Measurements from ENCODE around the gene ATRN.

Gene ATRN

DNA sequence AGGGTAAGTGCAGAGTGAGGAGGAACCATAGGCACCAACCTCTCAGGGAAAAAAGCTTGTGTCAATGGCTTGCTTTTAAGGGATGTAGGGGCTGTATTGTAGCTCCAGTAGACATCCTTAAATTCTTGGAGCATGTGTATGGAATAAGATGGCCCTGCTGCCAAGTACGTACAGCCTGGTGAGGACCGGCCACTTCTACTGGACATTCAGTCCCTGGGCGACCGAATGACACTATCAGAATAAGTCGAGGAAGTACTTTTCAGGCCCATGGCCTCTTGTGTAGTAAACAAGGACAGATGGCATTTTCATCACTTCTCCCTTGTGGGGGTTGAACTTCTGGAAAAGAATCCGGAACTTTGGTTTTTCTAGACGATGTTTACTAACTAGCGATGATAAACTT lies 159.6 kb downstream of the ATRN start:
- no peak for DNase-seq
- no peak overlapping the region for H3K27ac ChIP-seq (ENCODE audit: insufficient read depth in 1 of 2, low read depth in 1 of 2, low read length in 2 of 2, poor library complexity in 1 of 2, severe bottlenecking in 2 of 2)
- 98% methylated on average over 8 of the region's 8 CpGs for WGBS (ENCODE audit: insufficient coverage)
- H3K4me3 ChIP-seq (ENCODE audit: control insufficient read depth in 1 of 7, extremely low read depth in 1 of 7, insufficient read depth in 4 of 7, low read depth in 2 of 7, low read length in 6 of 7), result no peak overlapping the region
- H3K36me3 ChIP-seq (ENCODE audit: control insufficient read depth in 4 of 4, insufficient read depth in 4 of 4, low read length in 3 of 4), result peaks cover 5 to 12% (median 8%) of the 10 kb centered on the region in 4 experiments
- H3K27me3 ChIP-seq (replicated peaks in 2 of 5; ENCODE audit: control insufficient read depth in 4 of 5, insufficient read depth in 5 of 5, low read length in 4 of 5), result no peaks in the 10 kb centered on the region
- H3K9me3 ChIP-seq (ENCODE audit: control extremely low read depth in 1 of 5, control insufficient read depth in 4 of 5, insufficient read depth in 2 of 5, low read depth in 1 of 5, low read length in 4 of 5), result no peaks in the 10 kb centered on the region
- H3K4me1 ChIP-seq (ENCODE audit: control extremely low read depth in 1 of 4, control insufficient read depth in 4 of 4, insufficient read depth in 4 of 4, low read length in 3 of 4), result no peaks in the 10 kb centered on the region
- POLR2A ChIA-PET, result no interaction called here
- CTCF ChIA-PET, result interaction anchor here (1.1 kb wide), 1 partner anchor 9 kb away, joined by 3 read pairs; no protein-coding TSS in a partner anchor

DNA sequence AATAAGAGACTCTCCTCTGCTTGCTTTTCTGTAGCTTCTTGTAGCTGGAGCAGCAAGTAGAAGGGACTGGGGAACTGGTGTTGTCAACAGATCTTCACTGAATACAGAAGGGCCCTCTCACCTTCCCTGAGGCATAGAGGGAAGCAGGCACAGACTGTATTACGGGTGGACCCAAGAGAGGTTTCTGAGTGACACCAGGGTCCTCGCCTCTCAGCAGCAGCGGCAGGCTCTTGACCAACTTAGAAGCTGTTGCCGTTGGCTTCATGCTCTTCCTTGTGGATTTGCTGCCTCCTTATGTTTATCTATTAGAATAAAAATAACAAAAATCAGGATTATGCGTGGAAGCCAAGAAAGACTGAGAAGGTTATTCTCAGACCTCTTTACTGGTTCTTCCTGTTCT lies 160.7 kb downstream of the ATRN start:
- no peak overlapping the region for H3K4me3 ChIP-seq (ENCODE audit: control insufficient read depth in 1 of 7, extremely low read depth in 1 of 7, insufficient read depth in 4 of 7, low read depth in 2 of 7, low read length in 6 of 7)
- no peak for DNase-seq
- peaks cover 5 to 12% (median 8%) of the 10 kb centered on the region in 4 experiments for H3K36me3 ChIP-seq (ENCODE audit: control insufficient read depth in 4 of 4, insufficient read depth in 4 of 4, low read length in 3 of 4)
- no peaks in the 10 kb centered on the region for H3K4me1 ChIP-seq (ENCODE audit: control extremely low read depth in 1 of 4, control insufficient read depth in 4 of 4, insufficient read depth in 4 of 4, low read length in 3 of 4)
- CTCF ChIA-PET, result no interaction called here
- no peaks in the 10 kb centered on the region for H3K27me3 ChIP-seq (replicated peaks in 2 of 5; ENCODE audit: control insufficient read depth in 4 of 5, insufficient read depth in 5 of 5, low read length in 4 of 5)
- no peaks in the 10 kb centered on the region for H3K9me3 ChIP-seq (ENCODE audit: control extremely low read depth in 1 of 5, control insufficient read depth in 4 of 5, insufficient read depth in 2 of 5, low read depth in 1 of 5, low read length in 4 of 5)
- WGBS (ENCODE audit: insufficient coverage), result 85% methylated on average over 4 of the region's 5 CpGs
- H3K27ac ChIP-seq (ENCODE audit: insufficient read depth in 1 of 2, low read depth in 1 of 2, low read length in 2 of 2, poor library complexity in 1 of 2, severe bottlenecking in 2 of 2), result no peak overlapping the region
- POLR2A ChIA-PET, result no interaction called here

DNA sequence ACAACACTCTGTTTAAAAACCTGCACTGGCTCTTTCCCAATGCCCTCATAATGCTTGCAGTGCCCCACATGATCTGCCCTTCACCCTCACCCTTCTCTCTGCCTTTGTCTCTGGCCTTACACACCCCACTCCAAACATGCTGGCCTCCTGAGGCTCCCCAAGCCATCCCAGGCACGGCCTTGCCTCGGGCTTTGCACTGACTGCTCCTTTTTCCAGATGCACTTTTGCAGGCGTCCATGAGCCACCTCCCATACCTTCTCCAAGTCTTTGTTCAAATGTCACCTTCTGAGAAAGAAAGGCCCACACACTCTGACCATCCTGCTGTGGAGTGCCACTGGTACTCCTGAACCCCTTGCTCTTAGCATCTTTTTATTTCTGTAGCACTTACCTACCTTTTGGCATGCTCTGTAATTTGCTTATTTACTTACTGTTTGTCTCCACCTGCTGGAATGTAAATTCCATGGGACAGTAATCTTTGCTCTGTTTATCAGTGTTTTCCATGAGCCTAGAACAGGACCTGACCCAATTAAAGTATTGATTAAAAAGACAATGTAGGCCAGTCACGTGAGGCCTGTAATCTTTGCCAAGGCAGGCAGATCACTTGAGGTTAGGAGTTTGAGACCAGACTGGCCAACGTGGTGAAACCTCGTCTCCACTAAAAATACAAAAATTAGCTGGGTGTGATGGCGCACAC lies 161.6 kb downstream of the ATRN start:
- no peak overlapping the region for H3K4me3 ChIP-seq (ENCODE audit: control insufficient read depth in 1 of 7, extremely low read depth in 1 of 7, insufficient read depth in 4 of 7, low read depth in 2 of 7, low read length in 6 of 7)
- ChIA-PET CTCF (no interaction called here), POLR2A (no interaction called here)
- peak in 1 of 3 donors; percentile 1 for DNase-seq
- peaks cover 2 to 12% (median 8%) of the 10 kb centered on the region in 4 experiments for H3K36me3 ChIP-seq (ENCODE audit: control insufficient read depth in 4 of 4, insufficient read depth in 4 of 4, low read length in 3 of 4)
- no peak overlapping the region for H3K27ac ChIP-seq (ENCODE audit: insufficient read depth in 1 of 2, low read depth in 1 of 2, low read length in 2 of 2, poor library complexity in 1 of 2, severe bottlenecking in 2 of 2)
- no peaks in the 10 kb centered on the region for H3K27me3 ChIP-seq (replicated peaks in 2 of 5; ENCODE audit: control insufficient read depth in 4 of 5, insufficient read depth in 5 of 5, low read length in 4 of 5)
- no peaks in the 10 kb centered on the region for H3K9me3 ChIP-seq (ENCODE audit: control extremely low read depth in 1 of 5, control insufficient read depth in 4 of 5, insufficient read depth in 2 of 5, low read depth in 1 of 5, low read length in 4 of 5)
- 81% methylated on average over 6 of the region's 7 CpGs for WGBS (ENCODE audit: insufficient coverage)
- no peaks in the 10 kb centered on the region for H3K4me1 ChIP-seq (ENCODE audit: control extremely low read depth in 1 of 4, control insufficient read depth in 4 of 4, insufficient read depth in 4 of 4, low read length in 3 of 4)

DNA sequence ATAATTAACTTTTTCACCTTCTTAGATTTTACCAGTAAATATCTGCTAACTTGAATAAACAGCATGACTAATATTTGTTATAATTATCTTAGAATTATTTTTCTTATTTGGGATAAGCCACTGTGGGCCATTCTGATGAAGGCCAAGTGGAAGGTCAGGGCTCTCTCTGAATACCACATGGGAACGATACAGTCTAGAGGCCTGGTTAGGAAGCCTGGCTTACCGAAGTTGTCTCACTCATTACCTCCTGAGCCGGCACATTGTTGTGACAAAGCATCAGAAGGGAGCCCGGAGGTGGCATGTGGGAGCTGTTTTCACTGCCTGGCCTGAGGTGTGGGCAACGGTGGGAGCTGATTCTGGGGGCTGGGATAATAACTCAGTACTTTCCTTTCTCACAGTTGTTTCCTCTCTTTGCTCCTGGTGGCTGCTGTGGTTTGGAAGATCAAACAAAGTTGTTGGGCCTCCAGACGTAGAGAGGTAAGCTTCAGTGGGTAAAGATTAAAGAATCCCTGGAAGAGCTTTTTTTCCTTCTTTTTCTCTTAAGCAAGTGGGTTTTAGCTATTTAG lies 163.2 kb downstream of the ATRN start:
- POLR2A ChIA-PET, result no interaction called here
- CTCF ChIA-PET, result interaction anchor here (0.6 to 1.1 kb wide), 2 partner anchors 18 to 1981 kb away, joined by 3 read pairs; no protein-coding TSS in a partner anchor
- H3K4me3 ChIP-seq (ENCODE audit: control insufficient read depth in 1 of 7, extremely low read depth in 1 of 7, insufficient read depth in 4 of 7, low read depth in 2 of 7, low read length in 6 of 7), result no peak overlapping the region
- no peak overlapping the region for H3K27ac ChIP-seq (ENCODE audit: insufficient read depth in 1 of 2, low read depth in 1 of 2, low read length in 2 of 2, poor library complexity in 1 of 2, severe bottlenecking in 2 of 2)
- H3K36me3 ChIP-seq (ENCODE audit: control insufficient read depth in 4 of 4, insufficient read depth in 4 of 4, low read length in 3 of 4), result peaks cover 0 to 8% (median 3%) of the 10 kb centered on the region in 4 experiments
- no peaks in the 10 kb centered on the region for H3K27me3 ChIP-seq (replicated peaks in 2 of 5; ENCODE audit: control insufficient read depth in 4 of 5, insufficient read depth in 5 of 5, low read length in 4 of 5)
- no peaks in the 10 kb centered on the region for H3K4me1 ChIP-seq (ENCODE audit: control extremely low read depth in 1 of 4, control insufficient read depth in 4 of 4, insufficient read depth in 4 of 4, low read length in 3 of 4)
- no peaks in the 10 kb centered on the region for H3K9me3 ChIP-seq (ENCODE audit: control extremely low read depth in 1 of 5, control insufficient read depth in 4 of 5, insufficient read depth in 2 of 5, low read depth in 1 of 5, low read length in 4 of 5)
- 80% methylated on average over 3 of the region's 6 CpGs for WGBS (ENCODE audit: insufficient coverage)
- no peak for DNase-seq

DNA sequence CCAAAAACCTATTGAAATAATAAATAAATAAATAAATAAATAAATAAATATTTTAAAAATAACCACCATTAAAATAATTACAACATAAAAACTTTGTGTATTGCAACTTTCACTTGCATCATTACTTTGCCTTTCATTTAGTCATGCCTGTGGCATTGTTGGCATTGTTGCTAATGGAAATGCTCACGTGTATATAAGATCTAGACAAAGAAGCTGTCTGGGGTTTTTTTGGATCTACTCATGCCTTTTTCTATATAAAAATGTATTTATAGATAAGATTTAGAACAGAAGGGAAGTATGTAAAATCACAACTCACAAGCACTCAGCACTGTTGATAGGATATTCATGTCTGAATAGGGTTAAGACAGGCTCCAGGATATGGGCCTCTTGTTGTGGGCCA lies 164.5 kb downstream of the ATRN start:
- Histone ChIP-seq H3K27ac (ENCODE audit: insufficient read depth in 1 of 2, low read depth in 1 of 2, low read length in 2 of 2, poor library complexity in 1 of 2, severe bottlenecking in 2 of 2) (no peak overlapping the region), H3K27me3 (replicated peaks in 2 of 5; ENCODE audit: control insufficient read depth in 4 of 5, insufficient read depth in 5 of 5, low read length in 4 of 5) (no peaks in the 10 kb centered on the region), H3K36me3 (ENCODE audit: control insufficient read depth in 4 of 4, insufficient read depth in 4 of 4, low read length in 3 of 4) (peaks cover 0 to 13% (median 0%) of the 10 kb centered on the region in 4 experiments), H3K9me3 (ENCODE audit: control extremely low read depth in 1 of 5, control insufficient read depth in 4 of 5, insufficient read depth in 2 of 5, low read depth in 1 of 5, low read length in 4 of 5) (peaks cover 0 to 4% (median 0%) of the 10 kb centered on the region in 5 experiments), H3K4me3 (ENCODE audit: control insufficient read depth in 1 of 7, extremely low read depth in 1 of 7, insufficient read depth in 4 of 7, low read depth in 2 of 7, low read length in 6 of 7) (no peak overlapping the region), H3K4me1 (ENCODE audit: control extremely low read depth in 1 of 4, control insufficient read depth in 4 of 4, insufficient read depth in 4 of 4, low read length in 3 of 4) (no peaks in the 10 kb centered on the region)
- CTCF ChIA-PET, result no interaction called here
- DNase-seq, result no peak
- POLR2A ChIA-PET, result no interaction called here
- WGBS (ENCODE audit: insufficient coverage), result no CpG with 5 or more reads among the region's 1 CpG

DNA sequence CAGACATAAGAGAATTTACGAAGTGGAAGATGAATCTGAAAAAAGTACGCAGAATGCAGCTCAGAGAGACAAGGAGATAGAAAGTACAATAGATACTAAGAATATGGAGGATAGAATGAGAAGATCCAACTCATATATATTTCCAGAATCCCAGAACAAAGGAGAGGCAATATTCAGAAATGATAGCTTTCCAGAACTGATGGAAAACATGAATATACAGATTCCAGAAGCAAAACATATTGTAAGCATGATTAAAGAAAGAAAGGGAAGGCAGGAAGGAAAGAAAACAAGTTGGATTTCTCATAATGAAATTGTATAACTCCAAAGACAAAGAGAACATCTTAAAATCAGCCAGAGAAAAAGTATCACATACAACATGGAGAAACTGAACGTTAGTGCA lies 169.4 kb downstream of the ATRN start:
- CTCF ChIA-PET, result interaction anchor here (0.6 kb wide), 1 partner anchor 86 kb away, joined by 3 read pairs; no protein-coding TSS in a partner anchor
- Histone ChIP-seq H3K4me1 (ENCODE audit: control extremely low read depth in 1 of 4, control insufficient read depth in 4 of 4, insufficient read depth in 4 of 4, low read length in 3 of 4) (no peaks in the 10 kb centered on the region), H3K27me3 (replicated peaks in 2 of 5; ENCODE audit: control insufficient read depth in 4 of 5, insufficient read depth in 5 of 5, low read length in 4 of 5) (no peaks in the 10 kb centered on the region), H3K4me3 (ENCODE audit: control insufficient read depth in 1 of 7, extremely low read depth in 1 of 7, insufficient read depth in 4 of 7, low read depth in 2 of 7, low read length in 6 of 7) (no peak overlapping the region), H3K9me3 (ENCODE audit: control extremely low read depth in 1 of 5, control insufficient read depth in 4 of 5, insufficient read depth in 2 of 5, low read depth in 1 of 5, low read length in 4 of 5) (peaks cover 0 to 9% (median 0%) of the 10 kb centered on the region in 5 experiments), H3K36me3 (ENCODE audit: control insufficient read depth in 4 of 4, insufficient read depth in 4 of 4, low read length in 3 of 4) (peaks cover 0 to 26% (median 7%) of the 10 kb centered on the region in 4 experiments), H3K27ac (ENCODE audit: insufficient read depth in 1 of 2, low read depth in 1 of 2, low read length in 2 of 2, poor library complexity in 1 of 2, severe bottlenecking in 2 of 2) (no peak overlapping the region)
- no peak for DNase-seq
- no CpG with 5 or more reads among the region's 3 CpGs for WGBS (ENCODE audit: insufficient coverage)
- POLR2A ChIA-PET, result no interaction called here

DNA sequence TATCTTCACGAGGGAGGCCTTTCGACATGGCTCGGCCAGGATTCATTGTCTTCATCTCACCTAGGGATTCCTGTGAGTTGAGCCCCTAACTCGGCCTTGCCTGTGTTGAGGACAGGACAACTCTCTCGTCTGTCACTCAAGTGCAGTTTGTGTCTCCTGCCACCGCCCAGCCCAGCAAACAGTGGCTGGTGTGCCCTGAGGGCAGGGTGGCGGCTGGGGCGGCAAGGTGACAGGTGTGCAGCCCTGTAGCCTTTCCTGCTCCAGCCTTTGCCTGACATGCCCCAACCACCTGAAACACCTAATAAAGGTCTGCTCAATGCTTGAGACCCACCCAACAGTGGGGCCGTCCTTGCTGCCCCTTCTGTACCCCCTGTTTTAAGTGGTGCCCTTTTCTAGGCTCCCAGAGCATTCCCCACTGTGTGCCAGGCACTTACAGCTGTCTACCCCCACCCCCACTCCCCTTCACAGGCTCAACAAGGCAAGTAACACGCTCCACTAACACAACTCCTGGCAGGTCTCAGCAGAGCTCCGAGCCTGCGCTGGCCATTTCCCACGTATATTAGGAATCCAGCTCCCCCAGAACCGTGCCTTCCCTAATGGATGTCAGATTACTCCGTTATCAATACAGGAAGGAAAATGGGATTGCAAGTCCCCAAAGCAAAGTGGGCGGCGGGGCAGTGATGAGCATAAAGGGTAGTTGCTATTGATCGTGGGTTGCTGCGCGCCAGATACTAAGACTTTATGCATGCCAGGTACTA lies 174.7 kb downstream of the ATRN start:
- no peaks in the 10 kb centered on the region for H3K4me1 ChIP-seq (ENCODE audit: control extremely low read depth in 1 of 4, control insufficient read depth in 4 of 4, insufficient read depth in 4 of 4, low read length in 3 of 4)
- H3K27me3 ChIP-seq (replicated peaks in 2 of 5; ENCODE audit: control insufficient read depth in 4 of 5, insufficient read depth in 5 of 5, low read length in 4 of 5), result no peaks in the 10 kb centered on the region
- WGBS (ENCODE audit: insufficient coverage), result 97% methylated on average over 14 of the region's 20 CpGs
- no peak overlapping the region for H3K4me3 ChIP-seq (ENCODE audit: control insufficient read depth in 1 of 7, extremely low read depth in 1 of 7, insufficient read depth in 4 of 7, low read depth in 2 of 7, low read length in 6 of 7)
- H3K27ac ChIP-seq (ENCODE audit: insufficient read depth in 1 of 2, low read depth in 1 of 2, low read length in 2 of 2, poor library complexity in 1 of 2, severe bottlenecking in 2 of 2), result no peak overlapping the region
- peaks cover 0 to 5% (median 0%) of the 10 kb centered on the region in 5 experiments for H3K9me3 ChIP-seq (ENCODE audit: control extremely low read depth in 1 of 5, control insufficient read depth in 4 of 5, insufficient read depth in 2 of 5, low read depth in 1 of 5, low read length in 4 of 5)
- ChIA-PET CTCF (no interaction called here), POLR2A (no interaction called here)
- peaks cover 0 to 33% (median 23%) of the 10 kb centered on the region in 4 experiments for H3K36me3 ChIP-seq (ENCODE audit: control insufficient read depth in 4 of 4, insufficient read depth in 4 of 4, low read length in 3 of 4)
- no peak for DNase-seq
